Vagina (tissue), 2 donors: Measurements from ENCODE around the gene CCDC158.

ENCODE experiments used
- CTCF ChIP-seq, 3 experiments: fragments of 450-650 bp in 2 of 3; fragments of 200-600 bp in 1 of 3; sonication (generic) in 1 of 3; IDR thresholded peaks; one replicate each; pipeline ENCODE4 v1.5.1; 2017 to 2019; ENCODE audit warnings: antibody characterized with exemption in 3 of 3, mild to moderate bottlenecking in 2 of 3, moderate library complexity in 2 of 3
- POLR2AphosphoS5 ChIP-seq, 2 donors: sonication (generic); formaldehyde crosslinking; IDR thresholded peaks; one replicate each; pipeline ENCODE4 v1.9.0; 2017; ENCODE audit warnings: antibody characterized with exemption in 2 of 2, mild to moderate bottlenecking in 2 of 2, low read depth in 1 of 2; ENCODE audit not compliant: insufficient read depth in 1 of 2

DNA sequence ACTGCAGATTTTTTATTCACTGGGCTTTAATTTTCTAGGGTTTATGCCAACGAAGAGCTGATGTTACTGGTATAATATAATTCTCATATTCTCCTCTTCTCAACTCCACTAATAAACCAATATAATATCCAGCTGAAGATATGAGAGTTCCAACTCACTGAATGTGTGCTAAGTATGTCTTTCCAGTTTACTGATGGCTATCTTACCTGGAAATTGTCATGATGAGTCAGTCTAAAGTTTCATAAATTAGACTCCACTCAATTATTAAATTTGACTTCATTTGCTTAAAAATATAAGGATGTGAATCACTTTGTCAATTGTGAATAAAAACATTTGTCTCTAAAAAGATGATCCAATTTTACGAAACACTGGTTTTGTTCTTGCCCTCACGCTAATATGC lies 86.1 kb downstream of the CCDC158 start:
- TF ChIP-seq CTCF (IDR thresholded peaks at IDR 0.05) = no peak
- TF ChIP-seq POLR2AphosphoS5 (IDR thresholded peaks at IDR 0.05; ENCODE audit: insufficient read depth in 1 of 2, low read depth in 1 of 2) = no peak
